Fibroblast of skin of right quadriceps (primary cell): ENCODE data around the gene CENPB.
"Not testable (repeated sequence)": the region's sequence is repeated elsewhere in the genome, so short reads cannot be mapped to it uniquely, and the experiment has no call there.

Experiments used
- DNase-seq: peaks from one replicate; pipeline ENCODE4 v3.0.0-alpha.2; 2013

CENPB gene, protein sequence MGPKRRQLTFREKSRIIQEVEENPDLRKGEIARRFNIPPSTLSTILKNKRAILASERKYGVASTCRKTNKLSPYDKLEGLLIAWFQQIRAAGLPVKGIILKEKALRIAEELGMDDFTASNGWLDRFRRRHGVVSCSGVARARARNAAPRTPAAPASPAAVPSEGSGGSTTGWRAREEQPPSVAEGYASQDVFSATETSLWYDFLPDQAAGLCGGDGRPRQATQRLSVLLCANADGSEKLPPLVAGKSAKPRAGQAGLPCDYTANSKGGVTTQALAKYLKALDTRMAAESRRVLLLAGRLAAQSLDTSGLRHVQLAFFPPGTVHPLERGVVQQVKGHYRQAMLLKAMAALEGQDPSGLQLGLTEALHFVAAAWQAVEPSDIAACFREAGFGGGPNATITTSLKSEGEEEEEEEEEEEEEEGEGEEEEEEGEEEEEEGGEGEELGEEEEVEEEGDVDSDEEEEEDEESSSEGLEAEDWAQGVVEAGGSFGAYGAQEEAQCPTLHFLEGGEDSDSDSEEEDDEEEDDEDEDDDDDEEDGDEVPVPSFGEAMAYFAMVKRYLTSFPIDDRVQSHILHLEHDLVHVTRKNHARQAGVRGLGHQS

DNA sequence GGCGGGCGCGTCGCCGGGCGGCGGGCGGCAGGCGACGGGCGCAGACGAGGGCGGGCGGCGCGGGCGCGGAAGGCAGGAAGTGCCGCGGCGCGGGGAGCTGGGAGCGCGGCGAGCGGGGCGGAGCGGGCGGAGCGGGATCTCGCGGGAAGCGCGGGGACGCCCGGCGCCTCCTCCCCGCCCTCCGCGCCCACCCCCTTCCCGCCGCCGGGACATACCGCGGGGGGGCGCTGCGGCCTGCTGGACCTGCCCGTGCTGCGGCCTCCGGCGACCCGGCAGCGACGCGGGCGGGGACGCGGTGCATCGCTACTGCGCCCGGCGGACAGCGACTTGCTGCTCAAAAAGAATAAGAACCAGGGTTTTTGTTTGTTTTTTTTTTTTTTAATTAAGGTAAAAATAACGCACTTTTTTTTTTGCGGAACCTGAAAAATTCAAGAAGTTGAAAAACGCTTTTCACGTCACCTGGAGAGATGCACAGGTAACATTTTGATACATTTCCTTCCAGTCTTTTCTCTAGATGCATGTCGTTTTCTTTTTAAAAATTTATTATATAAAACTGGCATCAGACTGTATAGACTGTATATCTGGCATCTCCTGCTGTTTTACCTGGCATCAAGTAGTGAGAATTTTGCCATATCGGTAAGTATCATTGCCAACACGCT, at the start of gene CENPB:
CENPB (minus strand) TSS at position 76 of the 659 bp plus-strand sequence. CDS start 257 bp downstream, outside the sequence.
- peak; percentile 86 for DNase-seq

DNA sequence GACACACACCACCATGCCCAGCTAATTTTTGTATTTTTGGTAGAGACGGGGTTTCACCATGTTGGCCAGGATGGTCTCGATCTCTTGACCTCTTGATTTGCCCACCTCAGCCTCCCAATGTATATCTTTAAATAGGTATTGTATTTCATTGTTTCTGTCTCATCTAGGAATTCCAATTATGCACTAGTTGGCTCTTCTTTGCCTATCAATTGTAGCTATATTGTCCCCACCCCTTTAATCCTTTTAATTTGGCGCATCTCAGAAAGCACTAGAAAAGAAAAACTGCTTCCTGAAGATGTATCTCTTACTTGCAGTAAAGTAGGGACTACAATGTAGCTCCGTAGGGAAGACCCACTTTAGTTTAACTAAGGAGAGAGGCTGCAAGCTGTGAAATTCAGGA, 49.6 kb upstream of the CENPB start:
- DNase-seq = no peak

DNA sequence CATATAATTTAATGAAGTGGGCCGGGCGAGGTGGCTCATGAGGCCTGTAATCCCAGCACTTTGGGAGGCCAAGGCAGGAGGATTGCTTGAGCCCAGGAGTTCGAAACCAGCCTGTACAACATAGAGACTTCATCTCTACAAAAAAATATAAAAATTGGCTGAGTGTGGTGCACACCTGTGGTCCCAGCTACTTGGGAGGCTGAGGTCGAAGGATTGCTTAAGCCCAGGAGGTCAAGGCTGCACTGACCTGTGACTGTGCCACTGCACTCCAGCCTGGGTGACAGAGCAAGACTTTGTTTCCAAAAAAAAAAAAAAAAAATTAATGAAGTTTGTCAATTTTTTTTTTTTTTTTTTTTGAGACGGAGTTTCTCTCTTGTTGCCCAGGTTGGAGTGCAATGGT, 43.4 kb upstream of the CENPB start:
- not testable (repeated sequence) for DNase-seq

DNA sequence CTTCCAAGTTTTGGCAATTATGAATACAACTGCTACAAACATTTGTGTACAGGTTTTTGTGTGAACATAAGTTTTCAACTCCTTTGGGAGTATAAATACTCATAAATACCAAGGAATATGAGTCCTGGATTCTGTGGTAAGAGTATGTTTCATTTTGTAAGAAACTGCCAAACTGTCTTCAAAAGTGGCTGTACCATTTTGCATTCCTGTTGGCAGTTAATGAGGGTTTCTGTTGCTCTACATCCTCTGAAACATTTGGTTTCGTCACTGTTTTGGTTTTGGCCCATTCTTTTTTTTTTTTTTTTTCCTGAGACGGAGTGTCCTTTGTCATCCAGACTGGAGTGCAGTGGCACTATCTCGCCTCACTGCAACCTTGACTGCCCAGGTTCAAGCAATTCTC, 42.3 kb upstream of the CENPB start:
- no peak for DNase-seq

DNA sequence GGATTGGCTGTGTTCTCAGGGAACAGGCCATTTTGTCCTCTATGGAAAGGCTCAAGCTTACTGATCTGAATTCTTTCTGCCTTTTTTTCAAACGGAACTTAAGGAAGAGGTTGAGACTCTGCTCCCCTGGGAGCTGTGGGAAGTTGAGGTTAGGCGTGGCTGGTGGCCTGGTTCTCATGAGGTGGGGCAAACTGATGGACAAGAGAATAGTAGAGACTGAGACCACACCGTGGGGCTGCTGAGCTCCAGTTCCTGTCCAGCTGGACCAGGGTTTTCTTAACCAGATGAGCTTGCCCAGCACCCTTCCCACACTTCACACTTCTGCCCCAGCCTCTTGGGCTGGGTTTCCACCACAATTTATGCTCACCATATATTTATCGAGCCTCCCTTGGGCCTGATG, 39.9 kb upstream of the CENPB start:
- DNase-seq = no peak

DNA sequence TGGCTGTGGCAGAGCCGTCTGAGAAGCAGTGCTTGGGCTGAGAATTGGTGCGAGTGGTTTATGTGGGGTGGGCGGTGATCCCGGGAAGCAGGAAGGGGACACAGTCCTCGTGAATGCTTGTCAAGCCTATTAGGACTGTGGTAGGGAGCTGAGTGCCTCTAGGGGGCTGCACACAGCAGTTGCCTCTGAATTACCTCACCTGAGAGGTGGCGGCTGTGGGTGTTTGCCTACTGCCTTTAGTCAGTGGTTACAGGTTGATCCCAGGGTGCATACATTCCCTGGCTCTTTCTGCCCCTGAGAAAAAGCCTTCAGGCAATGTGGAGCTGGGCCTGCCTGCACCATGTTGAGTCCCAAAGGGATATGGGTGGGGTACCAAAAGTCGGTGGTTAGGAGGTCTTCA, 39.0 kb upstream of the CENPB start:
- no peak for DNase-seq

DNA sequence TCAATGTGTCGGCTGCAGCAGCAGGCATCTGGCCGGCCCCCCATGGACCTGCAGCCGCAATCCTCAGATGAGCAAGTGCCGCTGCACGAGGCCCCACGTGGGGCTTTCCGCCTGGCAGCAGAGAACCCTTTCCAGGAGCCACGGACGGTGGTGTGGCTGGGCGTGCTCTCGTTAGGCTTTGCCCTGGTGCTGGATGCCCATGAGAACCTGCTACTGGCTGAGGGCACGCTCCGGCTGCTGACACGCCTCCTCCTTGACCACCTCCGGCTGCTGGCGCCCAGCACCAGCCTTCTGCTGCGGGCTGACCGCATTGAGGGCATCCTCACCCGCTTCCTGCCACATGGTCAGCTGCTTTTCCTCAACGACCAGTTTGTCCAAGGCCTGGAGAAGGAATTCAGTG, 37.3 kb upstream of the CENPB start:
- DNase-seq = no peak

DNA sequence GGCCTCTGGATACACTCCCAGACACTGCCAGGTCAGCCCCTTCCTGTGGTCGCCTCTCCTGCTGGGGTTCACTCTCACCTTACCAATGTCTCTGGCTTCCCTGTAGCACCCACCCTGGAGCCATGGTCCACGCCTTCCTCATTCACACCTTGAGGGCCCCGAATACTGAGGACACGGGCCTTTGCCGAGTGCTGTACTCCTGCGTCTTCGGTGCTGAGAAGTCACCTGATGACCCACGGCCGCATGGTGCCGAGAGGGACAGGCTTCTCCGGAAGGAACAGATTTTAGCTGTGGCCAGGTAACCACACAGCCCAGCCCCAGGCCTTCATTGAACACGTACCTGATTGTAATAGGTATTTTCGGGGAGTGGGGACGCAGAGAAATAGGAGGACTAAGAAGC, 35.5 kb upstream of the CENPB start:
- DNase-seq = no peak

DNA sequence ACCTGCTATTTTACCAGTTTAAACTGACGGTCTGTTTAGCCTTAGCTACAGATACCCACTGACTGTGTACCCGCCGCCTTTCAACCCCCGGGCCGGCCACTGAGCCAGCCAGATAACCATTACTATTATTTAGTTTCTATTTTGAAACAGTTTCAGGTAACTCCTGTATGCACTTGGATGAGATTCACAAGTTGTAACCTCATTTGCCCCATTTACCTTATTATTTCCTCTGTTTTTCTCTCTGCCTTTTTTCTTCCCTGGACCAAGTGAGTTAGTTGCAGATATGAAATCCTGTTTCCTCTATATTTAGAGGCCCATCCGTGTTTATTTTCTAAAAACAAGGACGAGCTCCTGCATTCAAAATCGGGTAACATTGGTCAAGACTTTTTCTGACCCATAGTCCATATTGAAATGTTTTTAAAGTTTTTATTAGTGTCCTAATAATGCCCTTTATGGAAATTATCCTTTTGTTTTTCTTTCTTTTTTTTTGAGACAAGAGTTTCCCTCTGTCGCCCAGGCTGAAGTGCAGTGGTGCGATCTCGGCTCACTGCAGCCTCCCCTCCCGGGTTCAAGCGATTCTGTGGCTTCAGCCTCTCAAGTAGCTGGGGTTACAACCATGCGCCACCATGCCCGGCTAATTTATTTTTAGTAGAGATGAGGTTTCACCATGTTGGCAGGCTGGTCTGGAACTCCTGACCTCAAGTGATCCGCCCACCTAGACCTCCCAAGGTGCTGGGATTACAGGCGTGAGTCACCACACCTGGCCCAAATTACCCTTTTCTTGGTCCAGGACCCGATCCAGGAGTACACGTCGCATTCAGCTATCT, 34.6 kb upstream of the CENPB start:
- no peak for DNase-seq

DNA sequence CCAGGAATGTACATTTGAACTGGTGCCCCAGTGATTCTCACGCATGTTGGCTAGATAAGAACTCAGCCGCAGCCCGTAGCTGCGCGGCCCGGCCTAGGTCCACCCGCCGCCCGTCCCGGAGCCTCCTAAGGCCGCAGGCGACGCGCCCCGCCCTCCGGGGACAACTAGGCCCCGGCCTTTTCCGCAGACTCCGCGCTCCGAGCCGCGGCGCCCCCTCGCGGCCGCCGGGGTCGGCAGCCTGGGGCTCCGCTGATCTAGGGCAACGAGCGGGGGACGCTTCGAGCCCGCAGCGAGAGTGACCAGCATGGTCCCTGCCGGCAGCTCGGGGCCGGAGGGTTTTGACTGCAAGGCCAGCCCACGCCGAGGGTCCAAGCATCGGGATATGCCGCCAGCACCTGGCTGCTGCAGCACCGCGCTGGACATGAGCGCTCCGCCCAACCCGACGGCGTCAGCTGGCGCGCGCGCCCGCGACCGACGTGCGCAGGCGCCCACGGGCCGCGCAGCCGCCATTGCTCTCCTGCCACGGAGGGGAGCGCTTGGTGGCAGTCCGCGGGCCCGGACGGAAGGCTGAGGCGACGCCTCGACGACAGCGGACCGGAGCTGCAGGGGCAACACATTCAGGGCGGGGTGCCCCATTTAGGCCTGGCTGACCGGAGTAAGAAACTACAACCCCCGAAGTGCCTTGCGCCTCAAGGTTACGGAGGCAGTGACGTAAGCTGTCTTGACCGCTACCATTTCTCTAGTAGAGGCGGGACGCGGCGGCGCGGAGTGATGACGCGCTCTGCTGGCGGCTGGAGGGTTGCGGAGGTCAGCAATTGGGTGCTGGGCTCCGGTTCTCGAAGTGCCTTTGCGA, 33.7 kb upstream of the CENPB start, which contains the start of gene AP5S1:
AP5S1 (plus strand) TSS at position 500 of the 853 bp plus-strand sequence. CDS start 1,571 bp downstream, outside the sequence.
- DNase-seq = peak; percentile 96

DNA sequence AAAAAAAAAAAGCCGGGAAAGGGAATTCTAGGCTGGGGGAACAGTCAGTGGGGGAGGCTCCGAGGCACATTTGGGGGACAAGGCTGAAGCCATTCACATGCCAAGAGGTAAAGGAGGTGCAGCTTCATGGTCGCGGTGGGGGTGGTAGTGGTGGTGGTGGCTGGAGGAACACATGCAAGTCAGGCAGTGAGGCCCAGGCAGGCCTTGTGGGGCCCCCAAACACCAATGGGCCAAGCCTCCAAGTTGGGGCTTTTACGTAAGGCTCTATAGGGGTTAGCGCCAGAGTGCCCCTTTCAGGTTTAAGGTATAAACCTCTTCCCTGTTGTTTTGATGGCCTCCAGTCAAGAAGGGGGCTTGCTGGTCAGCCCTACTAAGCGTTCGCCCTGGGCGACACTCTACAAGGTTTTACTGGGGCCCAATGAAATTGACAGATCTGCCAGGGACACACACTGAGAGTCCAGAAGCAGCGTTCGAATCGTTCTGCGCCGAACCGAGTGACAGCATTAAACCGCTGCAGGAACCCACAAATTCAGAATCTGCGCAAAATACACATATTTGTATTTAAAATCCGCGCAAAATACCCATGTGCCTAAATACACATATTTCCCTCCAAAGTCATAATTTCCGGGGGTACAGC, 33.0 kb upstream of the CENPB start:
- DNase-seq = no peak

DNA sequence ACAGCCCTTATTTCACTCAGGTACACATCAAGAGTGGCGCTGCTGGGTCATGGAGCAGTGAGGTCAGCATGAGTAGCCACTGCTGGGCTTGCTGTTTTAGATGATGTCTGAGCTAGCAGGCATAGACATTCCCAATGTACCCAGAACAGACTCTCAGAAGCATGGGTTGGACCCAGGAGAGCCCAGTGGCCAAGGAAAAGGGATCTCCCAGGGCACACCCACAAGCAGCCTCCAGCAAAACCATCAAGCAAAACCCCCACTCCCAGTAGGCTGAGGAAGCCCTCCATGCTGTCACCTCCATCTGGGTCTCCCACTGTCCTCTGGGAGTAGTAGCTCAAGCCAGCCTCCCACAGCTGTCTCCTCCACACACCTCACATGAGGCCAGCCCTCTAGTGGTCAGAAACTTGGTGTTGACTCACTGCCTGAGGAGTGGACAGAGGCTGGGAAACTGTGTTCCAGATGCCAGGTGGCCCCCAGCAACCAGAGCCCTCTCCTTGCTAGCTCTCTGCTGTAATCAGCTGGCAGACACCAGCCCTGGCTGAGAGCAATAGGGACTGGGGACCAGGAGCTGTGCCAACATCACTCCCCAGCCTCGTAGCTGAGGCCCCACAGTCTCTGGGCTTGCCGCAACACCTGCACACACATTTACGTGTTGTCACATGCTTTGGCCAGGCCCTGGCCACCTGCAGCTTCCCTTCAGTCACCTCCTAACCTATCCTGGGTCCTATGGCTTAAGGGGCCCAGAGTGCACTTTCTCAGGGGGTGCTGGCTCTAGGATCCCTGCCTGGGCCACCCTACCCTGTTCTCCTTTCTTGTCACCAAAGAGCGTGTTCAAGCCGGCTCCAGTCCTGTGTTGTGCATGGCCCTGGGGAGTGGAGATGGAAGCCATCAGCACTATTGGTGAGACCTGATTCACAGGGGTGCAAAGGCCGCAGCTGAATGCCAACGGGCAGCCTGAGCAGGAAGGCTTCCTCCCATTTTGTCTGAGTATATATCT, 31.9 kb upstream of the CENPB start:
- peak; percentile 71 for DNase-seq

DNA sequence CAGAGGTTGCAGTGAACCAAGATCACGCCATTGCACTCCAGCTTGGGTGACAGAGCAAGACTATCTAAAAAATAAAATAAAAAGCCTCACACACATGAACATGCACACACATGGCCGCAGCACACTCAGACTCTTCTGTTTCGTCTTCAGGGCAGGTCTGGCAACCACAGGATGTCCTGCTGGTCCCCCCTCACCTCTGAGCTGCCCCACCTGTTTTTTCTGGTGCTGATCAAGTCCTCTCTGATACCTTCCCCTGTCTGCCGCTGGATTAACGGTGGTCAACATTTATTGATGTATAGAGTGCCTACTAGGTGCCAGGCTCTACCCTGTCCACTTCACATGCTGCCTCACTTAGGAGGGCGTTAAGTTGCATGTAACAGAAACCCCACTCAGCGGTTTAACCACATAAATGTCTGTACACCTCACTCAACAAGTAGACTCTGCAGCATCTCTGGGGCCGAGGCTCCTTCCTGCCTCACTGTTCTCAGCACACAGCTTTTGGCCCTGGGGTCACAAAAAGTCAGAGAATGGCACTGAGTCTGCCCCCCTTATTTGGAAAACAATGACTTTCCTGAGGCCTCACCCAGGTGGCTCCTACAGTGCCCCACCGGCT, 29.3 kb upstream of the CENPB start:
- DNase-seq = no peak

DNA sequence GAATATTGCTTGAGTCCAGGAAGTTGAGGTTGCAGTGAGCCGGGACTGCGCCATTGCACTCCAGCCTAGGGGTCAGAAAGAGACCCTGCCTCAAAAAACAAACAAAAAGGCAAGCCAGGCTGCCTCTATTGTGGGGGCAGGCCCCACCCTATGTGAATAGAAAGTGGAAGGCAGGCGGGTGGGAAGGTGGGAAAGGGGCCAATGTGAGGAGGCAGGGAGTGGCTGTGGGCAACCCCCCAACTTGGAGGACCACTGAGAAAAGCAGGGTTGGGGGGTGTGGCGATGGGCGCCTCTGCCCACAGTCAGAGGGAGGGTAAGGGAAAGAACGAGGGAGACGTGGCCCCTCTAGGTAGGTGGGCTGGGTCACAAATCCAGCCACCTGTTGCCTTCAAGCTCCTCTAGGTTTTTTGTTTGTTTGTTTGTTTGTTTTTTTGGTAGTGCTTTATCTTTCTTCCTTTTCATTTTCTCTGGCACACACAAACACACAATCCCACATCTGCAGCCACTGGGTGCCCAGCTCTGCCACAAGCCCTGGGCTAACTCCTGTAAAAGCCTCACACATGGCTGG, 28.5 kb upstream of the CENPB start:
- no peak for DNase-seq

DNA sequence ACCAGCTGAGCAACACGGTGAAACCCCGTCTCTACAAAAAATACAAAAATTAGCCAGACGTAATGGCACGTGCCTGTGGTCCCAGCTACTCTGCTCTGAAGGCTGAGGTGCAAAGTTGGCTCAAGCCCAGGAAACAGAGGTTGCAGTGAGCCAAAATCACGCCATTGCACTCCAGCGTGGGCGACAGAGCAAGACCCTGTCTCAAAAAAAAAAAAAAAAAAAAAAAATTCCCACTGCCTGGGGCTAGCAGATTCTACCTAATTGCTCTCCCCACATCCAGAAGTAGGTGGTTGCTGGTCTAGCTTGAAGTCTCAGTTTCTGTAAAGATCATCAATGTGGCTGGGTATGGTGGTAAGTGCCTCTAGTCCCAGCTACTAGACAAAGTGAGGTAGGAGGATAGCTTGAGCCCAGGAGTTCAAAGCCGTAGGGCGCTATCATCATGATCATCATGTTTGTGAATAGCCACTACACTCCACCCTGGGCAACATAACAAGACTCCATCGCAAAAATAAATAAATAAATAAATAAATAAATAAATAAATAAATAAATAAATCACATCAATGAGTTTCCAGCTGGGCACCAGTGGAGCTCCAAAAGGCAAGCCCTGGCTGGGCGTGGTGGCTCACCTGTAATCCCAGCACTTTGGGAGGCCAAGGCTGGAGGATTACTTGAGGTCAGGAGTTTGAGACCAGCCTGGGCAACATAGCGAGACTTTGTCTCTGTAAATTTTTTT, 27.5 kb upstream of the CENPB start:
- DNase-seq = no peak

DNA sequence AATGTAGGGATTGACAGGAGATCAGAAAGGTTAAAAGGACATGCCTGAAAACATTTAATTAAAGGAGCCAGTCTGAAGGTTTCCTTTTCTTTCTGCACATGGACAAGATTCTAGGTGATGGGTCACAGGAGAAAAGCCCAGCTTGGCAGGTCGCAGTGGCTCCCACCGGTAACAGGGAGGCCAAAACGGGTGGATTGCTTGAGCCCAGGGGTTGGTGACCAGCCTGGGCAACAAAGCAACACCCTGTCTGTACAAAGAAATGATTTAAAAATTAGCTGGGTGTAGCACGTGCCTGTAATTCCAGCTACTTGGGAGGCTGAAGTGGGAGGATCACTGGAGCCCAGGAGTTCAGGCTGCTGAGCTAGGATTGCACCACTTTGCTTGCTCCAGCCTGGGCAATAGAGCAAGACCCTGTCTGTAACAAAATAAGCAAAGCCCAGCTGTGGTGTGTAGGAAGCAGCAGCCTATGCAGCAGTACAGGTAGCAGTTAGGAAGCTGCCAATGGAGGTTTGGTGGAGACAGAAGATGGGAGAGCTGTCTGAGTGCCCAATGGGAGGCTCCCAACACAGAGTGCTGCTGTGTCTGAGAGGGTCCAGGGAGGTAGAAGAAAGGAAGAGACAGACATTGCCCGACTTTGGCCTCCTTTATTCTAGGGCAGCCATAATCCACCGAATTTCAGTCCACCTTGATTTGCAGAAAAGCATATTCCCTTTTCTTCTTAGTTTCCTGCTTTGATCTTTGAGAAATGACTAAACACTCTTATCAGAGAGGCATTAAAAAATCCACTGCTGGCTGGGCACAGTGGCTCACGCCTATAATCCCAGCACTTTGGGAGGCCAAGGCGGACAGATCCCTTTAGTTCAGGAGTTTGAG, 26.7 kb upstream of the CENPB start:
- no peak for DNase-seq

DNA sequence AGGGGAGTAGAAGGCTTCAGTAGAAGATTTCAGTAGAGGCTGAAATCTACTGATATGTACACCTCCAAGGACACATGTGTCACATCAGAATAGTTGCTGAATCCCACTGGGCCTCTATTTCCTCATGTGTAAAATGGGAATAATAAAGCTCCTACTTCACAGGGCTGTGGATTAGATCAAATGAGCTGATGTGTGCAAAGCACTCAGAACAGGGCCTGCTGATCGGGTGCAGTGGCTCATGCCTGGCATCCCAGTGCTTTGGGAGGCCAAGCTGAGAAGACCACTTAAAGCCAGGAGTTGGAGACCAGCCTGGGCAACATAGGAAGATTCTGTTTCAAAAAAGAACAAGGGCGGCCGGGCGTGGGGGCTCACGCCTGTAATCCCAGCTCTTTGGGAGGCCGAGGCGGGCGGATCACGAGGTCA, 25.7 kb upstream of the CENPB start:
- no peak for DNase-seq
